D721Med (cell line): ENCODE measurements around the gene JUNB.

Experiments
- DNase-seq: peaks from one replicate; pipeline ENCODE4 v3.0.0; 2011; ENCODE audit warnings: low spot score; ENCODE audit not compliant: insufficient read length
- FAIRE-seq: peaks from 2 replicates; lab custom pipeline; 2011; peaks lifted over from hg19 to GRCh38; lab: Jason Lieb, UNC
- TF ChIP-seq, protein P1 (sequence below): IDR thresholded peaks from 2 replicates; pipeline ENCODE4 v1.5.1; 2012; ENCODE audit warnings: mild to moderate bottlenecking, control low read depth; ENCODE audit not compliant: insufficient read depth; ENCODE audit errors: missing control alignments

JUNB gene

DNA sequence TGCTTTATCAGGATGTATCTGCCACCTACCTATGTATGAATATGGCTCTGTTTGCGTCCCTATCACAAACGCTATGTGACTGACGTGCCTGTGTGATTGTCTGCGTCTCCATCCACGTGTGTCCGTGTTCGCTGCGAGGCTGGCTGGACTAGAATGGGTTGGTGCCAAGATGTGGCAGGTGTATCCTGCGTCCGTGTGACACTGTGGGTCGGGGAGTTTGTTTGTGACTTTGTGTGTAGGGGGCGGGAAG is 9.2 kb upstream of the JUNB start:
- FAIRE-seq, result no peak
- TF ChIP-seq, protein P1, sequence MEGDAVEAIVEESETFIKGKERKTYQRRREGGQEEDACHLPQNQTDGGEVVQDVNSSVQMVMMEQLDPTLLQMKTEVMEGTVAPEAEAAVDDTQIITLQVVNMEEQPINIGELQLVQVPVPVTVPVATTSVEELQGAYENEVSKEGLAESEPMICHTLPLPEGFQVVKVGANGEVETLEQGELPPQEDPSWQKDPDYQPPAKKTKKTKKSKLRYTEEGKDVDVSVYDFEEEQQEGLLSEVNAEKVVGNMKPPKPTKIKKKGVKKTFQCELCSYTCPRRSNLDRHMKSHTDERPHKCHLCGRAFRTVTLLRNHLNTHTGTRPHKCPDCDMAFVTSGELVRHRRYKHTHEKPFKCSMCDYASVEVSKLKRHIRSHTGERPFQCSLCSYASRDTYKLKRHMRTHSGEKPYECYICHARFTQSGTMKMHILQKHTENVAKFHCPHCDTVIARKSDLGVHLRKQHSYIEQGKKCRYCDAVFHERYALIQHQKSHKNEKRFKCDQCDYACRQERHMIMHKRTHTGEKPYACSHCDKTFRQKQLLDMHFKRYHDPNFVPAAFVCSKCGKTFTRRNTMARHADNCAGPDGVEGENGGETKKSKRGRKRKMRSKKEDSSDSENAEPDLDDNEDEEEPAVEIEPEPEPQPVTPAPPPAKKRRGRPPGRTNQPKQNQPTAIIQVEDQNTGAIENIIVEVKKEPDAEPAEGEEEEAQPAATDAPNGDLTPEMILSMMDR, result no peak
- no peak for DNase-seq

DNA sequence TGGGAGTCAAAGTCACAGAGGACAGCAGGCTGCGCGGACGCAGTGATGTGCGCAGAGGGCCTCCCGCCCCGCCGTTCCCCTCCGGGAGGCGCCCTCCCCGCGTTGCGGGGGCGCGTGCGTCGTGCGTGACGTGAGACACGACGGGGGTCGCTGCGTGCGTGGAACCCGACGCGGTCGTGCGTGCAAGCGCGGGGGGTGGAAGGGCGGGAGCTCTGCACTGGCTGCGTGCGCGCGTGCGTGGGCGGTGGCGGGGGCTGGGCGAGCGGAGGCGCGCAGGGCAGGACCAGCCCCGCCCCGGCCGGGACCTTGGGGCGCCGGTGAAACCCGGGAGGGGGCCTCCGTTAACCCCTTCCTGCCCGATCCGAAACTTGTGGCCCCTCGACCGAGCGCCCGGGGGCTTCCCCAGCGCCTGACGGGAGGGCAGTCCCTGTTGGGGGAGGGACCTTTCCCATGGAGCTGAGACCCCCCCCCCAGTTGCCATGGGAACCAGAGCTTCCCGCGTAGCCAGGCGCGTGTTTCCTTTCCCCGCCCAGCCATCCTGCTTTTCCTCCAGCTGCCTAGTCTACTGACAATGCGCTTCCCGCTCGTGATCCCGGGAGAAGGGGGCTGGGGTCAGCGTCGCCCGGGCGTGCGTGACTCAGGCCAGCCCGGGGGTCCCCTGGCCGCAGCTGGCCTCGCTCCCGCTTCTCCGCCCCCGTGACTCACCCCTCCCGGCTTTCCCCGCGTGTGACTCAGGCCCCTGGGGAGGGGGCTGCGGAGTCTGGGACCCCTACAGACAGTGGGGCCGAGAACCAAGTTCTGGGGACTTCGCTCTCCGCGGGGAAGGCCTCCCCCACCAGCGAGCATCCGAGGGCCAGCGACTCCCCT is 8.6 kb upstream of the JUNB start:
- FAIRE-seq, result no peak
- TF ChIP-seq, protein P1, result no peak
- peak; percentile 74 for DNase-seq

DNA sequence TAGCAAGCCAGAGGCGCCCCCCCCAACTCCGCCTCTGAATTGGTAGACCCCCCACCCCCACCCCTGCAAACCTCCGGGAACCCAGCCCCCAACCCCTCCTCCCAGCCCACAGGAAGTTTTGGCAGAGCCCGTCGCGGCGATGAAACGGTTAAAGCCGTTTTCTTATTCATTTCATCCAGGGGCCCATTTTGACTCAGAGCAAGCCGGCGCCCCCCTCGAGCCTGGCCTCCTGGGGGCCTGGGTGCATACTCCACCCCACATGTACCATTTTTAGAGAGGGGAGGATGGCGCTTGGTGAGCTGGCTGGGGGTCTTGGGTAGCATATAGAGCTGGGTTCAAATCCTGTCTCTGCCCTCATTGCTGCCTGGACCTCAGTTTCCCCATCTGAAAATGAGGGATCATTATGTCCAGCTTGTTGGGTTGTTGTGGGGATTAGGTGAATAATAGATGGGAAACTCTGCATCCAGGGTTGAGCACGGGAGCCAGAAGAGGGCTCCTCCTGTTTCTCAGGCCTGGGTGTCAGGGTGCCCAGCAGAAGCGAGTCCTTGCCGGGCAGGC is 7.9 kb upstream of the JUNB start:
- FAIRE-seq (no peak), DNase-seq (no peak)
- TF ChIP-seq, protein P1, result no peak

DNA sequence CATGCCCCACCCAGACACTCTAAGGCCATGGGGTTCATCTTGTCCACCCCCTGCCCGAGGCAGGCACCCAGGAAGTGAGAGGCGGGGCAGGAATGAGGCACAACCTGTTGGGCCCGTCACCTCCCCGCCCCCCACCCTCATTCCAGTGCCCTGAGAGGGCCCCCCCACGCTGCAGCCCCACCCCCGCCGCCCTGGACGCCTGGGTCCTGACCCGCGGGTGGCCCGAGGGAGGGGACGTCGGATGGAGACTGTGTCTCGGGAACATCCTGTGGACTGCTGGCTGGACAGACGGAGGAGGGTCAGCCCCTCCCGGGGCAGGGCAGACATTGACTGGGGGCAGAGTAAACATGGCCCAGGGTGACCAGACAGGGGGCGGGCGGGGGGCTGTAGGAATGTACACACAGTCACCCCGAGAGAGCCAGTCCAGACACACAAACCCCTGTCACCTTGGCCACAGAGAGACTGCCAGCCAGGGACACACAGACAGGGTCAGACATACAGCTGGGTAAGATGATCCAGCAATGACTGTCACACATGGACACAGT is 7.4 kb upstream of the JUNB start:
- DNase-seq (no peak), FAIRE-seq (no peak)
- TF ChIP-seq, protein P1, result no peak

DNA sequence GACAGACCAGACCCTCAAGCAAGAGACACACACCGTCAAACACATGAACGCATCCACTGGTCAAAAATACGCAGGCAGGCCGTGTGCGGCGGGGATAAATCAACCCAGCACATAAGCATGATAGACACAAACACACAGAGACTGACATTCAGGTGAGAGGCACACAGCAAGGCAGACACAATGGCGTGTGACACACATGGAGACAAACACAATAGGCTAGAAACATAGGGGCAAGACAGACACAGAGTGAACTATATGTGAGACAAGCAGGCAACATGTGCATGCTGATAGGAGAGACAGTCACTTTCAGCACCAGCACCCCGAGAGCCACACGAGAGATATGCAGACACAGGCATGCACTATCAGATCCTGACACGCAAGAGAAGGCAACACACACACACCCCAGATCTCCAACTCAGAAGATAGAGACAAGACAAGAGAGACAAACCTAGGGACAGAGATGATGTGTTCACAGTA is 6.9 kb upstream of the JUNB start:
- no peak for FAIRE-seq
- TF ChIP-seq, protein P1, result no peak

DNA sequence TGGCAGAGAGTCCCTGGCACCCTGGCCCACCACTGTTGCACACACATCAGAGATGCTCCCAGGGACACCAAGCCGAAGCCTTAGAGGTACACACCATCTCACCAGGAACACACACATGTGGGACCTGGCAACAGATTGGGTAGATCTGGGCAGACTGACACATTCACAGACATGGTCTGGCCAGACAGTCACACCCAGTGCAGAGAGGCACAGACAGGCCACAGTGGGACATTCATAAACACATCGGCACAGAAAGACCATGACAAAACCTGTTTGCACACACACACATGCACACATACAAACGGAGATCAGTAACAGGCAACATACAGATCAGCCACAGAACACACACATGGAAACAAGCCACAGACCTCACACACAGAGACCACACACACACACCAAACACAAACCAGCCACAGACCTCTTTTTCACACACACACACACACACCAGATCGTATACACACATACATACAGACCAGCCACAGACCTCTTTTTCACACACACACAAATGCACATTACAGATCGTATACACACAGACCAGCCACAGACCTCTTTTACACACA is 6.3 kb upstream of the JUNB start:
- FAIRE-seq (no peak), DNase-seq (no peak)
- TF ChIP-seq, protein P1, result no peak

More for the DNA sequence above, 6.9 kb upstream of the JUNB start:
- no peak for DNase-seq
